PFSK-1 (cell line): ENCODE data around the gene NUFIP2.

Source experiments
- FOXP2 ChIP-seq: optimal IDR thresholded peaks from 2 replicates; pipeline ENCODE3; 2011; ENCODE audit warnings: borderline replicate concordance, control low read depth, inconsistent platforms; ENCODE audit not compliant: insufficient read depth; ENCODE audit errors: extremely low read length, extremely low read depth
- POLR2AphosphoS5 ChIP-seq: IDR thresholded peaks from 2 replicates; pipeline ENCODE4 v1.6.1; 2012; ENCODE audit warnings: low read depth, mild to moderate bottlenecking, control low read depth, low read length, moderate library complexity
- REST ChIP-seq, 2 experiments: IDR thresholded peaks; 2 replicates each; pipeline versions ENCODE4 v1.6.1 to v1.8.0; 2011 to 2012; ENCODE audit warnings: low read depth in 2 of 2, low read length in 2 of 2, control low read depth in 1 of 2, inconsistent platforms in 1 of 2, mild to moderate bottlenecking in 1 of 2, moderate library complexity in 1 of 2; ENCODE audit not compliant: insufficient read depth in 1 of 2
- SIN3A ChIP-seq: IDR thresholded peaks from 2 replicates; pipeline ENCODE4 v1.6.1; 2012; ENCODE audit warnings: mild to moderate bottlenecking, low read length, moderate library complexity, borderline replicate concordance; ENCODE audit not compliant: insufficient read depth
- TAF1 ChIP-seq: IDR thresholded peaks from 2 replicates; pipeline ENCODE4 v1.6.1; 2012; ENCODE audit warnings: low read length, control low read depth, borderline replicate concordance; ENCODE audit not compliant: insufficient read depth

Gene NUFIP2

GRCh38 chr17:29214215-29215146, 79.5 kb downstream of the NUFIP2 start:
- TF ChIP-seq TAF1 (no peak), POLR2AphosphoS5 (no peak), SIN3A (no peak), REST (IDR thresholded peaks at IDR 0.05; ENCODE audit: insufficient read depth in 1 of 2, low read depth in 2 of 2, low read length in 2 of 2) (no peak), FOXP2 (no peak)

- no peak for TF ChIP-seq TAF1
- no peak for TF ChIP-seq REST (IDR thresholded peaks at IDR 0.05; ENCODE audit: insufficient read depth in 1 of 2, low read depth in 2 of 2, low read length in 2 of 2)
- TF ChIP-seq FOXP2, result no peak
- TF ChIP-seq POLR2AphosphoS5, result no peak
- TF ChIP-seq SIN3A, result no peak
Measured at GRCh38 chr17:29212681-29213121, 81.2 kb downstream of the NUFIP2 start.

- TF ChIP-seq SIN3A (no peak), TAF1 (no peak)
Measured at GRCh38 chr17:29212094-29212631, 81.8 kb downstream of the NUFIP2 start.

- TF ChIP-seq REST (IDR thresholded peaks at IDR 0.05; ENCODE audit: insufficient read depth in 1 of 2, low read depth in 2 of 2, low read length in 2 of 2) (no peak), POLR2AphosphoS5 (no peak), SIN3A (no peak), FOXP2 (no peak), TAF1 (no peak)
Measured at GRCh38 chr17:29210879-29211278, 83.1 kb downstream of the NUFIP2 start.

GRCh38 chr17:29209073-29209472, 84.9 kb downstream of the NUFIP2 start:
- TF ChIP-seq REST (IDR thresholded peaks at IDR 0.05; ENCODE audit: insufficient read depth in 1 of 2, low read depth in 2 of 2, low read length in 2 of 2) (no peak), TAF1 (no peak), FOXP2 (no peak), POLR2AphosphoS5 (no peak), SIN3A (no peak)
